HepG2 (cell line): Measurements from ENCODE around the gene NFS1. TPM values are rescaled to one million over a fixed set of nuclear protein-coding genes. Genes with fewer than 3 reads are reported as not detected.

Experiments
- EEA1 ChIP-seq: sonication (generic); formaldehyde crosslinking; IDR thresholded peaks from 2 replicates; pipeline ENCODE4 v1.5.1; 2020; ENCODE audit warnings: mild to moderate bottlenecking, missing genetic modification reagents, borderline replicate concordance
- GATAD2A ChIP-seq: IDR thresholded peaks from 2 replicates; pipeline ENCODE4 v1.6.1; 2016
- IRF2 ChIP-seq: IDR thresholded peaks from 2 replicates; pipeline ENCODE4 v1.6.1; 2018; ENCODE audit warnings: missing genetic modification reagents, missing compliant biosample characterization
- MLXIP ChIP-seq: sonication (generic); formaldehyde crosslinking; IDR thresholded peaks from 2 replicates; pipeline ENCODE4 v1.9.0; 2021; ENCODE audit warnings: missing genetic modification reagents, borderline replicate concordance
- MXI1 ChIP-seq: IDR thresholded peaks from 3 replicates; pipeline ENCODE4 v1.6.1; 2012; ENCODE audit warnings: low read depth, low read length, inconsistent platforms, borderline replicate concordance
- NPAS2 ChIP-seq: sonication (generic); formaldehyde crosslinking; IDR thresholded peaks from 2 replicates; pipeline ENCODE4 v1.8.0; 2022; ENCODE audit warnings: mild to moderate bottlenecking, missing genetic modification reagents, borderline replicate concordance
- POLR2G ChIP-seq: fragments of 200-400 bp; formaldehyde crosslinking; IDR thresholded peaks from 2 replicates; pipeline ENCODE4 v1.6.1; 2018; ENCODE audit warnings: mild to moderate bottlenecking, low read depth, low read length, moderate library complexity
- SP2 ChIP-seq: sonication (generic); formaldehyde crosslinking; IDR thresholded peaks from 2 replicates; pipeline ENCODE4 v1.5.1; 2020; ENCODE audit warnings: mild to moderate bottlenecking, missing genetic modification reagents
- STAG1 ChIP-seq: sonication (generic); formaldehyde crosslinking; IDR thresholded peaks from 2 replicates; pipeline ENCODE4 v1.4.0; 2020; ENCODE audit warnings: missing genetic modification reagents
- U2AF1 ChIP-seq: fragments of 200-400 bp; formaldehyde crosslinking; optimal IDR thresholded peaks from 2 replicates; pipeline ENCODE3; 2017; ENCODE audit warnings: mild to moderate bottlenecking, low read depth, low read length
- UBTF ChIP-seq: sonication (generic); formaldehyde crosslinking; IDR thresholded peaks from 2 replicates; pipeline ENCODE4 v1.4.0; 2020; ENCODE audit warnings: mild to moderate bottlenecking, missing genetic modification reagents
- ZFP91 ChIP-seq: sonication (generic); formaldehyde crosslinking; IDR thresholded peaks from 2 replicates; pipeline ENCODE4 v1.9.0; 2022; ENCODE audit warnings: missing genetic modification reagents, mild to moderate bottlenecking, borderline replicate concordance
- ZNF280D ChIP-seq: sonication (generic); formaldehyde crosslinking; IDR thresholded peaks from 2 replicates; pipeline ENCODE4 v1.5.1; 2020; ENCODE audit warnings: mild to moderate bottlenecking, missing genetic modification reagents
- ZNF3 ChIP-seq: IDR thresholded peaks from 2 replicates; pipeline ENCODE4 v1.7.0; 2017; ENCODE audit warnings: inconsistent platforms
- ZNF317 ChIP-seq: sonication (generic); formaldehyde crosslinking; IDR thresholded peaks from 2 replicates; pipeline ENCODE4 v1.5.0; 2020; ENCODE audit warnings: mild to moderate bottlenecking, missing genetic modification reagents
- ZNF549 ChIP-seq: sonication (generic); formaldehyde crosslinking; IDR thresholded peaks from 2 replicates; pipeline ENCODE4 v1.5.0; 2020; ENCODE audit warnings: missing genetic modification reagents
- ZNF629 ChIP-seq: sonication (generic); formaldehyde crosslinking; conservative IDR thresholded peaks from 2 replicates; pipeline ENCODE4 v1.5.0; 2020; ENCODE audit warnings: missing genetic modification reagents
- ZNF737 ChIP-seq: sonication (generic); formaldehyde crosslinking; IDR thresholded peaks from 2 replicates; pipeline ENCODE4 v1.5.0; 2020; ENCODE audit warnings: missing genetic modification reagents, mild to moderate bottlenecking, borderline replicate concordance
- ZNF777 ChIP-seq: sonication (generic); formaldehyde crosslinking; IDR thresholded peaks from 2 replicates; pipeline ENCODE4 v1.4.0; 2020; ENCODE audit warnings: missing genetic modification reagents
- ZSCAN31 ChIP-seq: sonication (generic); formaldehyde crosslinking; IDR thresholded peaks from 2 replicates; pipeline ENCODE4 v1.5.0; 2020; ENCODE audit warnings: low read depth, mild to moderate bottlenecking, missing genetic modification reagents
- polyA plus RNA-seq, 8 experiments: library from polyadenylated mRNA; depleted of rRNA in 3 of 8; stranded (reverse) in 7 of 8; unstranded in 1 of 8; fragments of >200 nt; fragmentation: Illumina TruSeq in 4 of 8; extraction: Trizol in 4 of 8; gene quantifications; 2 replicates each; pipeline versions ENCODE4 v1.2.1 to v1.2.3, GENCODE V29; 2011 to 2016; ENCODE audit warnings: low read depth in 4 of 8, missing spikeins in 1 of 8, mixed read lengths in 1 of 8; ENCODE audit not compliant: insufficient read depth in 1 of 8
- total RNA-seq, 5 experiments: library from RNA; depleted of rRNA; stranded (reverse); fragments of >200 nt; fragmentation: Illumina TruSeq; extraction: Trizol; gene quantifications; 2 replicates each; pipeline ENCODE4 v1.2.3, GENCODE V29; 2016; ENCODE audit warnings: low read depth in 1 of 5

NFS1 gene
- total and polyA plus RNA-seq, 2 of the 13 experiments (the other 11 are each of a cell fraction or from before 2014, with no cell fraction given), result 65.9 to 88.1 TPM

GRCh38 chr20:35663516-35664465 is 35.4 kb downstream of the NFS1 start (continued):
- TF ChIP-seq POLR2G, result peak; percentile 21
- TF ChIP-seq ZNF317 (CRISPR knock-in tag), result peak; percentile 16
- TF ChIP-seq NPAS2 (CRISPR knock-in tag), result no peak
- no peak for TF ChIP-seq ZFP91 (CRISPR knock-in tag)
- no peak for TF ChIP-seq IRF2 (CRISPR knock-in tag)
- no peak for TF ChIP-seq SP2 (CRISPR knock-in tag)
- no peak for TF ChIP-seq ZNF737 (CRISPR knock-in tag)
- peak; percentile 41; the same call in 1 of the 3 replicates for TF ChIP-seq MXI1
- no peak for TF ChIP-seq MLXIP
- TF ChIP-seq GATAD2A (CRISPR knock-in tag), result no peak
- no peak for TF ChIP-seq ZNF629 (CRISPR knock-in tag)
- TF ChIP-seq ZNF549 (CRISPR knock-in tag), result no peak
- TF ChIP-seq UBTF (CRISPR knock-in tag), result no peak
- no peak for TF ChIP-seq ZNF777 (CRISPR knock-in tag)
- TF ChIP-seq ZNF280D (CRISPR knock-in tag), result no peak
- no peak for TF ChIP-seq ZSCAN31 (CRISPR knock-in tag)
- no peak for TF ChIP-seq STAG1 (CRISPR knock-in tag)
- TF ChIP-seq EEA1 (CRISPR knock-in tag), result no peak
- no peak for TF ChIP-seq ZNF3 (CRISPR knock-in tag)
- no peak for TF ChIP-seq U2AF1
